GM18868 (cell line): Measurements from ENCODE around the gene OAF.

Source experiments
- ATAC-seq: cut with Tn5 transposase; IDR thresholded peaks from one replicate; pipeline ENCODE4 v1.9.1; 2021; ENCODE audit warnings: mild to moderate bottlenecking, moderate library complexity; ENCODE audit not compliant: unreplicated experiment

OAF gene

GRCh38 chr11:120199613-120200012, 11.2 kb upstream of the OAF start:
- no peak for ATAC-seq

- ATAC-seq = no peak
Observed at GRCh38 chr11:120200677-120201076, 10.2 kb upstream of the OAF start.

- no peak for ATAC-seq
Observed at GRCh38 chr11:120201653-120202052, 9.2 kb upstream of the OAF start.

GRCh38 chr11:120203626-120204025, 7.2 kb upstream of the OAF start:
- ATAC-seq = no peak

GRCh38 chr11:120205596-120206161, 5.2 kb upstream of the OAF start:
- ATAC-seq = no peak

GRCh38 chr11:120207512-120207911, 3.3 kb upstream of the OAF start:
- ATAC-seq = no peak

- no peak for ATAC-seq
Observed at GRCh38 chr11:120208001-120208441, 2.8 kb upstream of the OAF start.

- ATAC-seq = no peak
Observed at GRCh38 chr11:120208777-120209176, 2.1 kb upstream of the OAF start.

- ATAC-seq = no peak
Observed at GRCh38 chr11:120209746-120210625, 846 bp upstream of the OAF start.

- ATAC-seq = peak; percentile 8
Observed at GRCh38 chr11:120211522-120212258, 858 bp downstream of the OAF start.

- no peak for ATAC-seq
Observed at GRCh38 chr11:120212259-120212878, 1.5 kb downstream of the OAF start.

- no peak for ATAC-seq
Observed at GRCh38 chr11:120212926-120213325, 2.1 kb downstream of the OAF start.

GRCh38 chr11:120214581-120214980, 3.7 kb downstream of the OAF start:
- no peak for ATAC-seq

GRCh38 chr11:120215634-120216033, 4.8 kb downstream of the OAF start:
- ATAC-seq = no peak

GRCh38 chr11:120216426-120217102, 5.7 kb downstream of the OAF start:
- ATAC-seq = no peak

GRCh38 chr11:120217526-120217925, 6.7 kb downstream of the OAF start:
- no peak for ATAC-seq

GRCh38 chr11:120217941-120218694, 7.3 kb downstream of the OAF start:
- ATAC-seq = no peak

GRCh38 chr11:120218695-120219033, 7.8 kb downstream of the OAF start:
- no peak for ATAC-seq

GRCh38 chr11:120219232-120219937, 8.6 kb downstream of the OAF start:
- no peak for ATAC-seq
